Endothelial cell (in vitro differentiated cells): ENCODE results near the gene PRDM12. TPM values are rescaled to one million over a fixed set of nuclear protein-coding genes. Genes with fewer than 3 reads are reported as not detected.

ENCODE experiments used
- DNase-seq: peaks from one replicate; pipeline ENCODE4 v3.0.0; 2021; ENCODE audit warnings: low spot score
- H3K27ac Mint-ChIP-seq: one replicate; pipeline ENCODE4 v1.8.0; 2021; ENCODE audit warnings: mixed read lengths, inconsistent platforms; ENCODE audit not compliant: unreplicated experiment
- H3K27me3 Mint-ChIP-seq: one replicate; pipeline ENCODE4 v1.8.0; 2021; ENCODE audit warnings: mild to moderate bottlenecking, moderate library complexity, mixed read lengths, inconsistent platforms; ENCODE audit not compliant: unreplicated experiment
- H3K36me3 Mint-ChIP-seq: one replicate; pipeline ENCODE4 v1.8.0; 2021; ENCODE audit warnings: mild to moderate bottlenecking, low read depth, mixed read lengths, inconsistent platforms; ENCODE audit not compliant: unreplicated experiment
- H3K4me1 Mint-ChIP-seq: one replicate; pipeline ENCODE4 v1.8.0; 2021; ENCODE audit warnings: mild to moderate bottlenecking, mixed read lengths, inconsistent platforms; ENCODE audit not compliant: unreplicated experiment
- H3K4me3 Mint-ChIP-seq: one replicate; pipeline ENCODE4 v1.8.0; 2021; ENCODE audit warnings: mild to moderate bottlenecking, mixed read lengths, inconsistent platforms; ENCODE audit not compliant: unreplicated experiment
- H3K9me3 Mint-ChIP-seq: one replicate; pipeline ENCODE4 v1.8.0; 2021; ENCODE audit warnings: mixed read lengths, inconsistent platforms; ENCODE audit not compliant: unreplicated experiment
- total RNA-seq: library from RNA; stranded (reverse); fragmentation: NEBNext Ultra II Directional; extraction: Animal tissue kit (Norgen Biotek cat#: 25700); gene quantifications from one replicate; pipeline ENCODE4 v1.2.1, GENCODE V29; 2021; ENCODE audit not compliant: unreplicated experiment
- TF ChIP-seq, protein P1 (sequence below): fragments of 200-600 bp; sonication (generic); IDR thresholded peaks from one replicate; pipeline ENCODE4 v1.5.0; 2021; ENCODE audit warnings: antibody characterized with exemption; ENCODE audit not compliant: unreplicated experiment

The PRDM12 gene
- total RNA-seq, 1 donor from 2014 or later: not detected

DNA sequence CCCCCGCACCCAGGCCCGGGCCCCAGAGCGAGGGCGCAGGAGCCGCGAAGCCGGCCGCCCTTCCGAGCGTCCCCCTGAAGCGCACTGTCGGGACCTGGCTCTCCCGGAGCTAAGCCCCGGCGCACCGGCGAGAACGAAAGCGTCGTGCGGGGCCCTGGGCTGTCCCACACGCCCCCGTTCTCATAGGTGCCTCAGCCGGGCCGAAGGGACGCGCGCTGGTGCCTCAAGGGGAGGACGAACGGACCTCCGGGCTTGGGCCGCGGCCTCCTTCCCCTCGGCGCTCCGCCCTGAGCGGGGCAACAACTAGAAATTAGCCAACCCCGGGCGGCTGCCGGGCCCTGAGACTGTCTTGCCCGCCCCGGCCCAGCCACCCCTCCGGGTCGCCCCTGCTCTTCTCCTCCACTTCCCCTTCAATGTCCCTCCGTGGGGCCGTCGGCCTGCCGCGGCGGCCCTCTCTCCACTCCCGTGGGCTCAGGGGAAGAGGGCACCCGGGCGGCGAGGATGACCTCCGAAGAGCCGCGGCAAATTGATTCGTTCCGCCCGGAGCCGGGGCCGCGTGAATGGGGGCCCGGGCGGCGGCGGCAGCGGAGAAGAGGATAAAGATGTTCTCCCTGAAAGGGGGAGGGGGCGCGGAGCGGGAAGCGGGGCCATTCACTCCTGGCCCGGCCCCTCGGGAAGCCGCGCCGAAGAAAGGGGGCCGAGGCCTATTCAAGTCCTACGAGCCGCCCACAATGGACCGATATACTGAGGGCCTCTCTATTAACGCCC, 3.5 kb upstream of the PRDM12 start:
- H3K4me3 Mint-ChIP-seq: no peak overlapping the region
- H3K27me3 Mint-ChIP-seq: peaks cover 30% of the 10 kb centered on the region
- H3K9me3 Mint-ChIP-seq: no peaks in the 10 kb centered on the region
- H3K4me1 Mint-ChIP-seq: peaks cover 7% of the 10 kb centered on the region
- DNase-seq: no peak
- no peak overlapping the region for H3K27ac Mint-ChIP-seq
- H3K36me3 Mint-ChIP-seq: peaks cover 7% of the 10 kb centered on the region
- TF ChIP-seq, protein P1, sequence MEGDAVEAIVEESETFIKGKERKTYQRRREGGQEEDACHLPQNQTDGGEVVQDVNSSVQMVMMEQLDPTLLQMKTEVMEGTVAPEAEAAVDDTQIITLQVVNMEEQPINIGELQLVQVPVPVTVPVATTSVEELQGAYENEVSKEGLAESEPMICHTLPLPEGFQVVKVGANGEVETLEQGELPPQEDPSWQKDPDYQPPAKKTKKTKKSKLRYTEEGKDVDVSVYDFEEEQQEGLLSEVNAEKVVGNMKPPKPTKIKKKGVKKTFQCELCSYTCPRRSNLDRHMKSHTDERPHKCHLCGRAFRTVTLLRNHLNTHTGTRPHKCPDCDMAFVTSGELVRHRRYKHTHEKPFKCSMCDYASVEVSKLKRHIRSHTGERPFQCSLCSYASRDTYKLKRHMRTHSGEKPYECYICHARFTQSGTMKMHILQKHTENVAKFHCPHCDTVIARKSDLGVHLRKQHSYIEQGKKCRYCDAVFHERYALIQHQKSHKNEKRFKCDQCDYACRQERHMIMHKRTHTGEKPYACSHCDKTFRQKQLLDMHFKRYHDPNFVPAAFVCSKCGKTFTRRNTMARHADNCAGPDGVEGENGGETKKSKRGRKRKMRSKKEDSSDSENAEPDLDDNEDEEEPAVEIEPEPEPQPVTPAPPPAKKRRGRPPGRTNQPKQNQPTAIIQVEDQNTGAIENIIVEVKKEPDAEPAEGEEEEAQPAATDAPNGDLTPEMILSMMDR: no peak

DNA sequence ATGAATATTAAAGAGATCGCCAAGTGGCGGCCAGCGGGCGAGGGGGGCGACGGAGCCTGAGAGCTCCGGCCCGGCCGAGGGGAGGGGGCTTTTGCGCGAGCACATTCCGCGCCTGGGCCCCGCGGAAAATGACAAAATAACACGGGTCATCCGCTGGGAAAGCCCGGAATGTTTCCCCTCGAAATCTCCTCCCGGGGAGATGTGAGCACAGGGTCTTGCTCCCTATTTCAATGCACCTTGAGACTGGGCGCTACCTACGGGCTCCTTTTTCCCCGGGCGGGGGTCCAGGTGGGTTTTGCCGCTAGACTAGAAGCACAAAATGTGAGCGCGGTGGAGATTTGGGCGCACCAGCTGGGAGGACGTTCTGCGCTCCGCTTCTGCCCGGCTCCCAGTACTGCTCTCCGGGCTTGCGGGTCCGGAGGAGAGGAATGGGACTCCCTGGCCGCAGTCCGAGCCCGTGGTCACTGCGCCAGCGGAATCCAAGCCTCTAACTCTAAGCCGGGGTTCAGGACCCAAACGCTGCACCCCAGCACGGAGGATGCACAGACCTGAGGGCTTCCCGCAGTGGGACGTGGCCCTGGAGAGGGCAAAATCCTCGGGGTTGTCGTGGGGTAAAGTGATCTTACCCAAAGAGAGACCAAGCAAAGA, 2.8 kb upstream of the PRDM12 start:
- H3K9me3 Mint-ChIP-seq: no peaks in the 10 kb centered on the region
- no peak overlapping the region for H3K4me3 Mint-ChIP-seq
- peaks cover 34% of the 10 kb centered on the region for H3K27me3 Mint-ChIP-seq
- H3K4me1 Mint-ChIP-seq: peaks cover 7% of the 10 kb centered on the region
- no peak overlapping the region for H3K27ac Mint-ChIP-seq
- peaks cover 4% of the 10 kb centered on the region for H3K36me3 Mint-ChIP-seq
- no peak for DNase-seq
- TF ChIP-seq, protein P1: no peak

- DNase-seq: no peak
- Mint-ChIP-seq H3K4me1 (peaks cover 7% of the 10 kb centered on the region), H3K36me3 (peaks cover 4% of the 10 kb centered on the region), H3K27me3 (peaks cover 28% of the 10 kb centered on the region), H3K4me3 (no peak overlapping the region), H3K27ac (no peak overlapping the region), H3K9me3 (no peaks in the 10 kb centered on the region)
- TF ChIP-seq, protein P1: no peak
Measured at GRCh38 chr9:130662099-130662969, 2.1 kb upstream of the PRDM12 start.

DNA sequence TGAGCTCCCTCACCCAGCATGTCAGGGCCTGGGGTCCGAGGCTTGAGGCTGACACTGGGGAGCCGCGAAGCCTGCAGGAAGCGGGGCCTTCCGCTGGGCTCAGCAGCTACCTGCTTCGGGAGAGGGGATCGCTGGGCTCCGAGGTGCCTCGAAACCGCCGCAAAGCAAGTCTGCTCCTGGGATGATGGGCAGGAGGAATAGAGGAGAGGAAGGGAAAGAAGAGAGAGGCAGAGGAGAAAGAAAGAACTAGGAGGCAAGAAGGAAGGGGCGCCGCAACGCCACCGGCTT, 1.5 kb upstream of the PRDM12 start:
- Mint-ChIP-seq H3K9me3 (no peaks in the 10 kb centered on the region), H3K4me1 (peaks cover 7% of the 10 kb centered on the region), H3K4me3 (no peak overlapping the region), H3K27me3 (peaks cover 26% of the 10 kb centered on the region), H3K36me3 (peaks cover 4% of the 10 kb centered on the region), H3K27ac (no peak overlapping the region)
- no peak for DNase-seq
- TF ChIP-seq, protein P1: no peak
